Activated T-cell treated with anti-CD3 and anti-CD28 coated beads for 1 hour (primary cell): ENCODE results near the gene ZNF330.

ENCODE experiments used
- DNase-seq: peaks from one replicate; pipeline ENCODE4 v3.0.0-alpha.2; 2020; ENCODE audit warnings: low read depth

ZNF330 gene

DNA sequence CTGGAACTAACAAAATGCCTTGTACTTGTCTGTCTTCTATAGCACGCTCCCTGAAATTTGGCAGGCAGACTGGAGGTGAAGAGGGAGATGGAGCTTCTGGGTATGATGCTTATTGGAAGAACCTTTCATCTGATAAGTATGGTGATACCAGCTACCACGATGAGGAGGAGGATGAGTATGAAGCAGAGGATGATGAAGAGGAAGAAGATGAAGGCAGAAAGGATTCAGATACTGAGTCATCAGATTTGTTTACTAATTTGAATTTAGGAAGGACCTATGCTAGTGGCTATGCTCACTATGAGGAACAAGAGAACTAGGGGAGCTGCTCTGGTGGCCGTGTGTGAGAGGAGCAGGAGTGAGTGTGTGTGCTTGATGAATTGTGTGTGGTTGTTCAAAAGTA is 13.0 kb downstream of the ZNF330 start:
- no peak for DNase-seq

DNA sequence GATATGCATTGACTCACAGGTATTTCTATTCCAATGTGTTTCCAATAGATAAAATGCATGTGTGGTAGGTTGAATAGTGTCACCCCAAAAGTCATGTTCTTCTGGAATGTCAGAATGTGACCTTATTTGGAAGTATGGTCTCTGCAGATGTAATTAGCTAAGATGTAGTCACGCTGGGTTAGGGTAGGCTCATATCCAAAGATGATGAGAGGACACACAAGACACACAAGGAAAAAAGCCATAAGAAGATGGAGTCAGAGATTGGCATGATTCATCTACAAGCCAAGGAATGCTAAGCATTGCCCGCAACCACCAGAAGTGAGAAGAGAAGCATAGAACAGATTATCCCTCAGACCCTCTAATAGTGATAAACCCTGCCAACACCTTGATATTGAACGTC is 17.5 kb downstream of the ZNF330 start:
- DNase-seq, result no peak

DNA sequence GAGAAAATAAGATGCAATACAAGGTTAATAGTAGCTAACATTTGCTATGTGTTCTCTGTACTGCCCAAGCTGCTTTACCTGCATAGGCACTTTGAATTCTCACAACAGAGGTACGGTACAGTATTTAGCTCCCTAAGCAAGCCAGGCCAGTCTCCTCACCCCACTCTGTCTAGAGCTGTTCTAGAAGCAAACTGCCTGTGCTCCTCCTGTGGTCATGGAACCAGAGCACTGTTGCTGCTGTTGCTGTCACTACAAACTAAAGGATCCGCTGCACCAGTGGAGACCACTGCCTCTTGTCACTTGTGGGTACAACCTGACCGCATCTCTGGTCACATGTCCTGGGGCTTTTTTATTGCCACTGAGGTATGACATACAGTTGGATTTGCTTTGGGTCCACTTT is 19.6 kb downstream of the ZNF330 start:
- DNase-seq, result no peak

DNA sequence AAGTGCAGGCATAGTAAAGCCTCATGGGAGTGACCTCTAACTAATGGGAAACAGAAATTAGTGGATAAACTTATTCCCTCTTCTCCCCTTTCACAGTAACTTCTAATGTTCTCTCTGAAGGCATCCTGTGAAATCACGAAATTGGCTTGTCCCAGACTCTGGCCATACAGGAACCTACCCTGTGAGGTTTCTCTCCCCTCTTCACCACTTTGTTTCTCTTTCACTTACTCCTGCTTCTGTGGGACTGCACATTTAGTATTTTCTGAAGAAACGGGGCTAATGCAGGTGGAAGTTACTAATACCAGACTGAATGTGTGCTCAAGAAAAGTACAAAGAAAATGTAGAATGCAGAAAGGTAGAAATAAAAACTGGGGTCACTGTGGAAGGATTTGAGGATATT is 20.0 kb downstream of the ZNF330 start:
- DNase-seq, result no peak

DNA sequence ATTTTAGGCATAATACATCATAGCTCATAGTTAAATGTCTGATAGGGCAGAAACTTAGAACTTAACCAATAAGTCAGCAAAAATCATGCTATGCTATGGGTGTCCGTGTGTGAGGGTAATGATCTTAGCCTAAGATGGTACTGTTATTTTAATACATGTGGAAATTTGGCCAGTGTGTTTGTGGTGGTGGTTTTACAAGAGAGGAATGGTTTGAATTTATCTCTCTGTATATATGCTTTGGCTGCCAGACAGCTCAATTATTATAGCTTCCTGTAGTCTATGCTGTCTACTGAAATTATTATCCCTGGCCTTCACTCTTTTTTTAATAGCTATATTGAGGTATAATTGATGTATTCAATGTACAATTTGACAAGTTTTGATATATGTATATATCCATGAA is 21.3 kb downstream of the ZNF330 start:
- DNase-seq, result no peak

DNA sequence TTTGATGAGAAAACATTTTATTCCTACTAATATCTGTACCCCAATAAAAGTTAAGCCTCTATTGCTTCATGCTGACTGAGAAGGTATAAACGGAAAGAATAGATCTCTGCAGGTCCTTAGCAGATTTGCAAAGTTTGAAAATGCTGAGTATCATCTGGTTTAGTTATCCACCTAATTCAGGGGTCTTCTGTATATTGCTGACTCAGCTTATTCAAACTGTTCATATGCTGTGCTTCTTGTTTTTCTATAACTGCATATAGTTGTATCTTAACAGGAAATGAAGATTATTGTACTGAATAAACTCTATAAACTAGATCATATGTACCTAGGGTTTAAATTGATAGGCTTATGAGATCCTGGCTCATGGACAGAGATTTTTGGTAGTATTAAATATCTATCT is 23.7 kb downstream of the ZNF330 start:
- no peak for DNase-seq

DNA sequence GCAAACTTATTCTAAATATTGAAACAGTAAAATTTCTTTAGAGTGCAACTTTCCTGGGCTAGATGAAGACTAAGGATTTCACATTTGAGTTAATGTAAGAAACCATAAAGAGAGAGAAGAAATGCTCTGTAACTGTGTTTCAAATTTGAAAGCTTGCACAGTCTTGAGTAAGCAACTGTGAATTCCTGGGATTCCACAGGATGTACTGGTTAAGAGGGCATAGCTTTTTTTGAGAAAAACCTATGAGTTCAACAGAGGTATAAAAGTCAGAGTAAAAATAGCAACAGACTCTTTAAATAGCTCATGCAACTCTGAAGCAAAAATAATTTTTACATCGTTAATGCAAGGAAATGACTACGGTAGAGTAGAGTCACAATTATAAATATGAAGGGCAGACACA is 25.5 kb downstream of the ZNF330 start:
- DNase-seq, result no peak

DNA sequence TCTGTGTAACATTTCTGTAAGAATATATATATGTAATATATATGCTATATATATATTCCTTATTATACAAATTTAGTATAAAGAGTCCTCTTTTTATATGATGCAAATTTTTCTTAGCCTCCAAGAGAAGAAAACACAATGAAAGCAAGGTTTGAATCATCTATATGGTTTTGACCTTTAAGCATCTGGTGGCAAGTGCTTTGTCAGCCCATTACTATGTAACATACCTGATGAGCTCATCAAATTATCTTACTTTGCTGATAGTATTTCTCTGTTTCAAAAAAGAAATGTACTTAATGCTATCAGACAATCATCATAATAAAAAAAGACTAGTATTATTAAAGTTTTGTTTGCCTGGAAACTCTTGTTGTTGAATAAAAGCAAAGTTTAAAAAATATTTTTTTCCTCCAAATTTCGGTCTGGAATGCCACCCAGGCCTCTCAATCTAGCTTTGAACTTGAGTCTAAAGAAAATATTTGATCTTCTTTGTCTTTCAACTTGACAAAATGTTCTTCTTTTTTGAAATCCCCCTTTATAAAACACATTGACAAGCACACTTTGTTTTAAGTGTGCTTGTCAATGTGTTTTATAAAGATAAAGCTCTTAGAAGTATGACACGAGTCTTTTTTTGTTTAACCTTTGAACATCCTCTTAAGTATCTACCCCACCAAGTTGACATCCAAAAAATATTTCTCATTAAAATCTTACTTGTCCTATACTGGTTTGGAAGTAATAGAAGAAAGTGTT is 26.2 kb downstream of the ZNF330 start:
- no peak for DNase-seq

DNA sequence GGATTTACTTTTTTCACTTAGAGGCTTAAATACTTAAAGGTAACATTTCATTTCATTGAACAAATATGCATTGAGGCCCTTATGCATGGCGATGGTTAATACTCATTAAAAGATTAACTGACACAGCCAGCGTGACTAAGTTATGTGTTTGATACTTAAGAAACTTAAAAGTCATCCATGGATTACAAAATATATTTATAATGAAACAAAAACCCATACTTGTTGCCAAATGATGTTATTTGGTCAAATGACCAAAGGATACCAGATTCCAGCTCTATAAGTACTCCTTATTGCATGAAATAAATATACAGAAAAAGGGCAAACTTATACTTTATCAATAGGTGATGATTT is 26.7 kb downstream of the ZNF330 start:
- no peak for DNase-seq

DNA sequence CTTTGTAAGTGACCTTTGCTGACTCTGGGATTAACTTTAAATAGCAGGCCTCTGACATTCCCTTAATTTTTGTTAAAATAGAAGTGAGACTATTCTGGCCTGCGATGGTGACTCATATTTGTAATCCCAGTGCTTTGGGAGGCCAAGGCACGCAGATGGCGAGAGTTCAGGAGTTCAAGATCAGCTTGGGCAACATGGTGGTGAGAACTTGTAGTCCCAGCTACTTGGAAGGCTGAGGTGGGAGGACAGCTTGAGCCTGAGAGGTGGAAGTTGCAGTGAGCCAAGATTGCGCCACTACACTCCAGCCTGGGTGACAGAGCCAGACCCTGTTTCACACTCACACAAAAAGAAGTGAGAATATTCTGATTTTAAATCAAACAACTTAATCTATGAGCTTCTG is 27.3 kb downstream of the ZNF330 start:
- DNase-seq, result no peak

DNA sequence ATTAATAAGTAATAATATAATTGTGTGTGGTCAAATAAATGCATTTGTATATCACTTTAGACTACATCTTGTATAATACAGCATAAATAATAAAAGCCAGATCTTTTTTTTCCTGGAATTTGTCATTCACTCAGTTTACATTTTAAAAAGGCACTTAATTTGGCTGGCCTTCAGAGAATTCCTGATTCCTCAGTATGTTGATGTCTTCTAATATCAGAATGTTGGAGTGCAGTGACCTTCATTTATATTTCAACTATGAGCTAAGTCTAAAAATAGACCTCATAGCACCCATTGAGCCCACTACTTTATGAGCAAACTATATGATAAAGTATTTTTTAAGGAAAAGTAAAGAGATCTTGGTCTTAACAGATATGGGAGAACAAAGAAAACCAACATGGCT is 27.8 kb downstream of the ZNF330 start:
- no peak for DNase-seq

DNA sequence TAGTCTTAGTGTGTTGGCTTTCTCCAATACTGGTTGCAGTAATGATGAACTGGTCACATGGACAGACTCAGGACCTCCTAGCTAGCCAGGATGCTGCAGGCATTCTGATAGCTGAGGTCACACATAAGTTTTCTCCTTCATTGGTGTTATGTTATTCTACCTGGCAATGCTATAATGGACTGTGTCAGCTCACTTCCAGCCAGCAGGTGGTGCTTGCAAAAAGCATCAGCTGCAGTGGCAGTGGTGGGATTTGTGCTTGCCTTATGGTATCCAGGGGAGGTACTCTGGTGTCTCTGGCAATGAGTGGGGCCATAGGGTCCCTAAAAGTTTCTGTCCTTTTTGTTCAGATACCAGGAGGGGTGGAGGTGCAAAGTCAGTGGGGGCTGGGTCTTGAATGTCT is 33.6 kb downstream of the ZNF330 start:
- no peak for DNase-seq

DNA sequence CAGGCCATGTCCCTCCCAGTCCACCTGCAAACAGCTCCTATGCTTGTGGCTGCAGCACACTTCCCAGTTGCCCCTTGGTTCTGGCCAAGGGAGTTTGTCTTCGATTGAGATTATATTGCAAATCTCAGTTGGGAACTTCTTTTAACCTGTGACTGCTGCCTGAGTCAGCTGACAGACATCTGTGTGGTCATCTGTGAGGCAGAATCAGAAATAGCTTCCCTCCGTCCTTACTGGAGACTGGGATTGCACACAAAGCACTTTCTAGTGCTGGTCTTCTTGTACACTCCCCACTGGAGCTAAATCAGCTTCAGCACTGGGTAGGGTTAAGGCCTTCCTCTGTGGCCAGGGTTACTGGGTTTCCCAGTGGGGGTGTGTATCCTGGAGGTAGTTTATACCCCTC is 34.3 kb downstream of the ZNF330 start:
- no peak for DNase-seq

DNA sequence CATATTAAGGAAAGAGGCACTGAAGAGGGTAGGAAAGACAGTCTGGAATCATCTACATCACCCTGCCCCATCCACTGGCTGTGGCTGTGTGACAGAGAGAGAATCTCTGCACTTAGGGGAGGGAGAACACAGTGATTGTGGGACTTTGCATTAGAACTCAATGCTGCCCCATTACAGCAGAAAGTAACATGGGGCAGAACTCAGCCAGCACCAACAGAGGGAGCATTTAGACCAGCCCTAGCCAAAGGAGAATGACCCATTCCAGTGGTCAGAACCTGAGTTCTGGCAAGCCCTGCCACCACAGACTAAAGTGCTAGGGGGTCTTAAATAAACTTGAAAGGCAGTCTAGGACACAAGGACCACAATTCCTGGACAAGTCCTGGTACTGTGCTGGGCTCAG is 37.9 kb downstream of the ZNF330 start:
- no peak for DNase-seq

DNA sequence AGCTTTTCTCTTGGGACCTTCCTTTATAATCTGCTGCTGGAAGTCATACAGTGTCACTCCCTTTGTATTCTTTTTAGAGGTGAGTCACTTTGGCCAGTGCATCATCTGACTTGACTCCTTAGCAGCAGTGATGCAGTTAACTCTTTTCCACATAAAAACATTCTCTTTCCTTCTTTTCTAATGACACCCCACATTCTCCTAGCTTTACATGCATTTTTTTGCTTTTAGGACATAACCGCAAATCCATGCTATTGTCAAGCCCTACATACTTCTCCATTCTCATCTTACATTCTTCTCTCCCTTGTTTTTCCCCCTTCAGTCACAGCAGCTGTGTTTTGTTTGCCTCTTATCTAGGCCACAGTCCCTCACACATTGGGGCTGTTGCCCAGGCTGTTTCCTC is 55.1 kb downstream of the ZNF330 start:
- no peak for DNase-seq

DNA sequence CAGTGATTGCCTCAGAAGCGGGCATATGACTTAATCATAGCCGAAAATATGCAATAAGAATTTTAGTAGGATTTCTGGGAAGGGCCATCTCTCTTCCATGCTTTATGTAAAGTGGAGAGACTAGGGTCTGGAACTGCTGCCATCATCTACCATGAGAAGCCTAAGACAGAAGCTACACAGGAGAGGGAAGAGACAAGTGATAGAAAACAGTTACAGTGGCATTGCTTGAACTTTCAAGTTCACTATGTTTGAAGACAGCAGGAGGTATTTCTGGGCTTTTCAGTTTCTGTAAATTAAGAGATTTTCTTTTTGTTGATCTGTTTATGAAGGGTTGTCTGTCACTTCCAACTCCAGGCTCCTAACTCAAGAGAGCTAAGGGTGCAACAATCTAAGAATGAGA is 62.5 kb downstream of the ZNF330 start:
- no peak for DNase-seq

DNA sequence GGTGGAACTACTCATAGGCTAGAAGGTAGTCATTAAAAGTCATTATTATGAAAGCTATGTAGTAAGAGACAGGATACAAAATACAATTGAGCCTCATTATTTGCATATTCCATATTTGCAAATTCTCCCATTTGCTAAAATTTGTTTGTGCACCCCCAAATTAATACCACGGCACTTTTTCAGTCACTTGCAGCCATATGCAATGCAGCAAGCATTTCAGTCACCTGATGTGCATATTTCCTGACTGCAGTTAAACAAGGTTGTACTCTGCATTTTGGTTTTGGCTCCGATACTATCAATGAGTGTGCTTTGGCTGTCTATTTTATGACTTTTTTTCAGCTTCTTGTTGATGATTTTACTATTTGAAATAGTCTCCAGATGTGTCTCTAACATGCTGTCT is 62.9 kb downstream of the ZNF330 start:
- DNase-seq, result no peak
